HEK293 (cell line): Measurements from ENCODE around the gene PDE4D.

Source experiments
- CTCF ChIA-PET: fragments of 350-600 bp; formaldehyde crosslinking; extraction: SDS; loops from one replicate; lab custom pipeline; 2021; ENCODE audit warnings: antibody characterized with exemption; lab: Yijun Ruan, JAX
- POLR2A ChIA-PET: fragments of 300-600 bp; formaldehyde crosslinking; extraction: SDS; loops from one replicate; lab custom pipeline; 2020; ENCODE audit warnings: antibody characterized with exemption, inconsistent platforms; lab: Yijun Ruan, JAX
- H3K27ac ChIP-seq: fragments of 200-500 bp; sonication (Bioruptor generic); 2 replicates; pipeline ENCODE4 v1.5.1; 2014; ENCODE audit warnings: low read depth, low read length, control low read depth, inconsistent platforms; ENCODE audit errors: extremely low read depth
- H3K36me3 ChIP-seq, 2 experiments: fragments of 200-500 bp in 1 of 2; sonication (Bioruptor generic) in 1 of 2; 1 replicate in 1 of 2; 2 replicates in 1 of 2; pipeline ENCODE4 v1.5.1; 2014 to 2017; ENCODE audit warnings: inconsistent platforms in 2 of 2, low read length in 2 of 2; ENCODE audit not compliant: control insufficient read depth in 2 of 2, insufficient read depth in 1 of 2
- H3K4me1 ChIP-seq: fragments of 200-500 bp; sonication (Bioruptor generic); 2 replicates; pipeline ENCODE4 v1.5.1; 2014; ENCODE audit warnings: mild to moderate bottlenecking, low read length, inconsistent platforms; ENCODE audit not compliant: control insufficient read depth, insufficient read depth
- H3K4me3 ChIP-seq: 2 replicates; pipeline ENCODE4 v1.5.1; 2011; ENCODE audit warnings: low read depth, mild to moderate bottlenecking, control low read depth, low read length, moderate library complexity
- H3K9me3 ChIP-seq: fragments of 200-500 bp; sonication (Bioruptor generic); 2 replicates; pipeline ENCODE4 v1.5.1; 2014; ENCODE audit warnings: low read depth, low read length, inconsistent platforms; ENCODE audit not compliant: control insufficient read depth, insufficient read depth
- BCL11B ChIP-seq: fragments of 450-650 bp; formaldehyde crosslinking; IDR thresholded peaks from 2 replicates; pipeline ENCODE4 v1.5.1; 2016; ENCODE audit warnings: low read depth, missing biosample characterization, missing genetic modification characterization
- GFI1B ChIP-seq: fragments of 450-650 bp; formaldehyde crosslinking; IDR thresholded peaks from 2 replicates; pipeline ENCODE4 v1.5.1; 2016; ENCODE audit warnings: missing biosample characterization, missing genetic modification characterization
- GLIS1 ChIP-seq: fragments of 450-650 bp; formaldehyde crosslinking; IDR thresholded peaks from 2 replicates; pipeline ENCODE4 v1.5.1; 2016; ENCODE audit warnings: missing biosample characterization, missing genetic modification characterization
- HOXA7 ChIP-seq: sonication (generic); formaldehyde crosslinking; IDR thresholded peaks from 2 replicates; pipeline ENCODE4 v1.8.1; 2022; ENCODE audit warnings: missing genetic modification reagents, borderline replicate concordance
- HOXD13 ChIP-seq: sonication (generic); formaldehyde crosslinking; IDR thresholded peaks from 2 replicates; pipeline ENCODE4 v1.8.0; 2022; ENCODE audit warnings: missing genetic modification reagents, borderline replicate concordance
- PBX3 ChIP-seq: sonication (generic); formaldehyde crosslinking; IDR thresholded peaks from 2 replicates; pipeline ENCODE4 v1.8.1; 2022; ENCODE audit warnings: mild to moderate bottlenecking, moderate library complexity, missing genetic modification reagents
- PRDM1 ChIP-seq: fragments of 450-650 bp; formaldehyde crosslinking; IDR thresholded peaks from 2 replicates; pipeline ENCODE4; 2016; ENCODE audit warnings: missing biosample characterization, missing genetic modification characterization
- ZNF10 ChIP-seq: fragments of 450-650 bp; formaldehyde crosslinking; IDR thresholded peaks from 2 replicates; pipeline ENCODE4 v1.5.1; 2017; ENCODE audit warnings: missing biosample characterization, missing genetic modification characterization
- ZNF157 ChIP-seq: fragments of 450-650 bp; formaldehyde crosslinking; IDR thresholded peaks from 2 replicates; pipeline ENCODE4 v1.5.1; 2016; ENCODE audit warnings: missing biosample characterization, missing genetic modification characterization
- ZNF324 ChIP-seq: fragments of 450-650 bp; formaldehyde crosslinking; IDR thresholded peaks from 2 replicates; pipeline ENCODE4 v1.5.1; 2016; ENCODE audit warnings: missing biosample characterization, missing genetic modification characterization
- ZNF335 ChIP-seq: fragments of 450-650 bp; formaldehyde crosslinking; conservative IDR thresholded peaks from 2 replicates; pipeline ENCODE4 v1.5.1; 2016; ENCODE audit warnings: missing biosample characterization, missing genetic modification characterization
- ZNF350 ChIP-seq: fragments of 450-650 bp; formaldehyde crosslinking; IDR thresholded peaks from 2 replicates; pipeline ENCODE4 v1.5.0; 2017; ENCODE audit warnings: missing biosample characterization, mild to moderate bottlenecking, missing genetic modification characterization
- ZNF404 ChIP-seq: fragments of 450-650 bp; formaldehyde crosslinking; IDR thresholded peaks from 2 replicates; pipeline ENCODE4 v1.5.1; 2017; ENCODE audit warnings: missing biosample characterization, missing genetic modification characterization
- ZNF514 ChIP-seq: fragments of 450-650 bp; formaldehyde crosslinking; IDR thresholded peaks from 2 replicates; pipeline ENCODE4 v1.5.1; 2016; ENCODE audit warnings: missing biosample characterization, missing genetic modification characterization
- ZNF623 ChIP-seq: fragments of 450-650 bp; formaldehyde crosslinking; IDR thresholded peaks from 2 replicates; pipeline ENCODE4 v1.5.1; 2016; ENCODE audit warnings: missing biosample characterization, missing genetic modification characterization
- ZNF626 ChIP-seq: fragments of 450-650 bp; sonication (Bioruptor Pico); formaldehyde crosslinking; IDR thresholded peaks from 2 replicates; pipeline ENCODE4 v1.5.1; 2018; ENCODE audit warnings: missing biosample characterization, missing genetic modification characterization, inconsistent platforms
- ZNF701 ChIP-seq: fragments of 450-650 bp; formaldehyde crosslinking; IDR thresholded peaks from 2 replicates; pipeline ENCODE4 v1.5.1; 2016; ENCODE audit warnings: missing biosample characterization, missing genetic modification characterization
- TF ChIP-seq, protein P1 (sequence below): fragments of 450-650 bp; formaldehyde crosslinking; IDR thresholded peaks from 2 replicates; pipeline ENCODE4 v1.5.1; 2016; ENCODE audit warnings: missing biosample characterization, missing genetic modification characterization
- TF ChIP-seq, protein P2 (sequence below): fragments of 450-650 bp; formaldehyde crosslinking; IDR thresholded peaks from 2 replicates; pipeline ENCODE4 v1.5.1; 2017; ENCODE audit warnings: missing biosample characterization, missing genetic modification characterization
- TF ChIP-seq, protein P3 (sequence below): fragments of 450-650 bp; formaldehyde crosslinking; IDR thresholded peaks from 2 replicates; pipeline ENCODE4 v1.5.1; 2016; ENCODE audit warnings: missing biosample characterization, missing genetic modification characterization

The PDE4D gene

DNA sequence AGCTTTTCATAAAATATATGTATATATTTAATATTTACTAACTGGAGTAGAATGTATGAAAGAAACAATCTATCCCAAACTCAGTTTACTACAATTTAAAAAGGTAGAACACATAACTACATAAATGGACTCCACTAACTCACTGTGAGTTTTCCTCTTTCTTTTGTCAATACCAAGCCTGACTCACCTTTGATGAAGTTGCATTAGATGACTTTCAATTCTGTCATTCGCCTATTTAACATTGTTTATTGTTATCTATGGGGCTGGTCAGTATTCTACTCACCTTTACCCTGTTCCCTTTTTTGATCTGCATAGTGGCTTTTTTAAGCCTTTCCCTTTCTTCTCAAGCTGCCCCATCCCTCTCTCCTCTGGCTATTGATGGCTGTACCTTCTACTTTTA is 680.9 kb downstream of the PDE4D start:
- ChIA-PET CTCF (interaction anchor here (1.5 to 4.5 kb wide), 4 partner anchors 25 to 168 kb away, joined by 3 to 28 read pairs (median 22); no protein-coding TSS in a partner anchor), POLR2A (no interaction called here)
- TF ChIP-seq HOXD13 (CRISPR knock-in tag): no peak
- no peak for TF ChIP-seq ZNF514 (tag by site-specific recombination)
- peak; percentile 39; the same call in 1 of the 2 replicates for TF ChIP-seq PRDM1
- no peak for TF ChIP-seq GFI1B (tag by site-specific recombination)
- Histone ChIP-seq H3K27ac (no peak overlapping the region), H3K4me1 (peaks cover 10% of the 10 kb centered on the region), H3K4me3 (no peak overlapping the region), H3K36me3 (peaks cover 0 to 3% of the 10 kb centered on the region in 2 experiments; a peak in 1 of 3 replicates), H3K9me3 (no peaks in the 10 kb centered on the region)

DNA sequence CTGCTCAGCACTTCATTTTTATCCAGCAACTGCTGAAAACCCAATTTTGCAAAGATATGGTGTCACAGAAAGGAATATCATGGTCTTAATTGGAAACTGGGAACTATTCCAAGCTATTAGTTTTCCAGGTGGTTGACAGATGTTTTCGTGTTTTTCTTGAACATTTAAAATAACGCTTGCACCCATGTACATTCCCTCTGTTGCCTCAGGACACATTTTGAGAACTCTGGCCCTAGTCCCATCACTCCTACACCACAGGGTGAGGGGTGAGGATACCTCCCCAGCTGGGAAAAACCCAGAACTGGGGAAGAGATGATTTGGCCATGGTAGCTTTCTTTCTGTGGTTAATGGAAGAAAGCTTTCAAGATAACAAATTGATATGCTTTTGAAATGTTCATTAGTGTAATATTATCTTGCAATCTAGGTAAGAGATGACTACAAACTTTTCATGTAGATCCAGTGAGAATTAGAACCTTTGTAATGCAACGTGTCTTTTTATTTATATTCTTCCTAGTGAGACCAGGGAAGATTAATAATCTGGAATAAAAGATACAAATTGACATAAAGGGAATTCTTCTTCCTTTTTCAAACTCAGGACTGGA is 683.7 kb downstream of the PDE4D start:
- peaks cover 16% of the 10 kb centered on the region for H3K4me1 ChIP-seq
- POLR2A ChIA-PET: no interaction called here
- CTCF ChIA-PET: interaction anchor here (0.6 to 4.5 kb wide), 10 partner anchors 22 to 602 kb away, joined by 3 to 28 read pairs (median 4); no protein-coding TSS in a partner anchor
- no peak overlapping the region for H3K4me3 ChIP-seq
- H3K27ac ChIP-seq: no peak overlapping the region
- H3K36me3 ChIP-seq: peaks cover 0 to 1% of the 10 kb centered on the region in 2 experiments; a peak in 1 of 3 replicates
- TF ChIP-seq ZNF626 (tag by site-specific recombination) (no peak), ZNF10 (tag by site-specific recombination) (peak; percentile 28; the same call in 1 of the 2 replicates), ZNF350 (tag by site-specific recombination) (no peak), ZNF701 (no peak), HOXA7 (CRISPR knock-in tag) (no peak), GLIS1 (tag by site-specific recombination) (no peak), ZNF514 (tag by site-specific recombination) (no peak), ZNF404 (tag by site-specific recombination) (no peak)
- TF ChIP-seq, protein P1, sequence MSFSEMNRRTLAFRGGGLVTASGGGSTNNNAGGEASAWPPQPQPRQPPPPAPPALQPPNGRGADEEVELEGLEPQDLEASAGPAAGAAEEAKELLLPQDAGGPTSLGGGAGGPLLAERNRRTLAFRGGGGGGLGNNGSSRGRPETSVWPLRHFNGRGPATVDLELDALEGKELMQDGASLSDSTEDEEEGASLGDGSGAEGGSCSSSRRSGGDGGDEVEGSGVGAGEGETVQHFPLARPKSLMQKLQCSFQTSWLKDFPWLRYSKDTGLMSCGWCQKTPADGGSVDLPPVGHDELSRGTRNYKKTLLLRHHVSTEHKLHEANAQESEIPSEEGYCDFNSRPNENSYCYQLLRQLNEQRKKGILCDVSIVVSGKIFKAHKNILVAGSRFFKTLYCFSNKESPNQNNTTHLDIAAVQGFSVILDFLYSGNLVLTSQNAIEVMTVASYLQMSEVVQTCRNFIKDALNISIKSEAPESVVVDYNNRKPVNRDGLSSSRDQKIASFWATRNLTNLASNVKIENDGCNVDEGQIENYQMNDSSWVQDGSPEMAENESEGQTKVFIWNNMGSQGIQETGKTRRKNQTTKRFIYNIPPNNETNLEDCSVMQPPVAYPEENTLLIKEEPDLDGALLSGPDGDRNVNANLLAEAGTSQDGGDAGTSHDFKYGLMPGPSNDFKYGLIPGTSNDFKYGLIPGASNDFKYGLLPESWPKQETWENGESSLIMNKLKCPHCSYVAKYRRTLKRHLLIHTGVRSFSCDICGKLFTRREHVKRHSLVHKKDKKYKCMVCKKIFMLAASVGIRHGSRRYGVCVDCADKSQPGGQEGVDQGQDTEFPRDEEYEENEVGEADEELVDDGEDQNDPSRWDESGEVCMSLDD (tag by site-specific recombination): no peak
- TF ChIP-seq, protein P2, sequence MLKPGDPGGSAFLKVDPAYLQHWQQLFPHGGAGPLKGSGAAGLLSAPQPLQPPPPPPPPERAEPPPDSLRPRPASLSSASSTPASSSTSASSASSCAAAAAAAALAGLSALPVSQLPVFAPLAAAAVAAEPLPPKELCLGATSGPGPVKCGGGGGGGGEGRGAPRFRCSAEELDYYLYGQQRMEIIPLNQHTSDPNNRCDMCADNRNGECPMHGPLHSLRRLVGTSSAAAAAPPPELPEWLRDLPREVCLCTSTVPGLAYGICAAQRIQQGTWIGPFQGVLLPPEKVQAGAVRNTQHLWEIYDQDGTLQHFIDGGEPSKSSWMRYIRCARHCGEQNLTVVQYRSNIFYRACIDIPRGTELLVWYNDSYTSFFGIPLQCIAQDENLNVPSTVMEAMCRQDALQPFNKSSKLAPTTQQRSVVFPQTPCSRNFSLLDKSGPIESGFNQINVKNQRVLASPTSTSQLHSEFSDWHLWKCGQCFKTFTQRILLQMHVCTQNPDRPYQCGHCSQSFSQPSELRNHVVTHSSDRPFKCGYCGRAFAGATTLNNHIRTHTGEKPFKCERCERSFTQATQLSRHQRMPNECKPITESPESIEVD (tag by site-specific recombination): peak; percentile 58
- H3K9me3 ChIP-seq: no peaks in the 10 kb centered on the region

- CTCF ChIA-PET: interaction anchor here (1.0 to 4.5 kb wide), 6 partner anchors 9 to 322 kb away, joined by 3 to 28 read pairs (median 4); no protein-coding TSS in a partner anchor
Measured at GRCh38 chr5:59208474-59208873, 685.1 kb downstream of the PDE4D start.

More at GRCh38 chr5:59208474-59208873, 685.1 kb downstream of the PDE4D start:
- Histone ChIP-seq H3K36me3 (no peaks in the 10 kb centered on the region), H3K9me3 (no peaks in the 10 kb centered on the region), H3K4me1 (peaks cover 16% of the 10 kb centered on the region), H3K4me3 (no peak overlapping the region), H3K27ac (no peak overlapping the region)
- TF ChIP-seq ZNF335 (no peak), ZNF157 (tag by site-specific recombination) (no peak), PBX3 (CRISPR knock-in tag) (no peak), BCL11B (no peak), ZNF324 (tag by site-specific recombination) (no peak), ZNF623 (tag by site-specific recombination) (no peak)
- TF ChIP-seq, protein P3, sequence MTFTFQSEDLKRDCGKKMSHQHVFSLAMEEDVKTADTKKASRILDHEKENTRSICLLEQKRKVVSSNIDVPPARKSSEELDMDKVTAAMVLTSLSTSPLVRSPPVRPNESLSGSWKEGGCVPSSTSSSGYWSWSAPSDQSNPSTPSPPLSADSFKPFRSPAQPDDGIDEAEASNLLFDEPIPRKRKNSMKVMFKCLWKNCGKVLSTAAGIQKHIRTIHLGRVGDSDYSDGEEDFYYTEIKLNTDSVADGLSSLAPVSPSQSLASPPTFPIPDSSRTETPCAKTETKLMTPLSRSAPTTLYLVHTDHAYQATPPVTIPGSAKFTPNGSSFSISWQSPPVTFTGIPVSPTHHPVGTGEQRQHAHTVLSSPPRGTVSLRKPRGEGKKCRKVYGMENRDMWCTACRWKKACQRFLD (tag by site-specific recombination): no peak
- POLR2A ChIA-PET: no interaction called here
